HepG2 (cell line): ENCODE measurements around the gene GSTP1. TPM values are rescaled to one million over a fixed set of nuclear protein-coding genes. Genes with fewer than 3 reads are reported as not detected.

Experiments
- AGO1 ChIP-seq: fragments of 200-400 bp; formaldehyde crosslinking; IDR thresholded peaks from 2 replicates; pipeline ENCODE4 v1.6.1; 2017; ENCODE audit warnings: mild to moderate bottlenecking, low read depth, low read length, moderate library complexity; ENCODE audit not compliant: poor library complexity, severe bottlenecking
- CTCF ChIP-seq: sonication (generic); formaldehyde crosslinking; IDR thresholded peaks from 2 replicates; pipeline ENCODE4 v1.5.0; 2020; ENCODE audit warnings: mild to moderate bottlenecking, missing genetic modification reagents, moderate library complexity
- FOXP1 ChIP-seq, 2 experiments: fragments of 450-650 bp in 1 of 2; IDR thresholded peaks; 2 replicates each; pipeline ENCODE4 v1.6.1; 2017 to 2018; ENCODE audit warnings: antibody characterized with exemption in 1 of 2
- KLF6 ChIP-seq: IDR thresholded peaks from 2 replicates; pipeline ENCODE4 v1.8.0; 2016; ENCODE audit warnings: missing biosample characterization, missing genetic modification reagents
- MAFK ChIP-seq, 2 experiments: IDR thresholded peaks in 1 of 2; conservative IDR thresholded peaks in 1 of 2; 2 replicates each; pipeline ENCODE4 v1.6.1; 2011; ENCODE audit warnings: improper control_type of control experiment in 2 of 2, low read length in 2 of 2
- MAZ ChIP-seq, 2 experiments: sonication (generic) in 1 of 2; formaldehyde crosslinking in 1 of 2; IDR thresholded peaks; 2 replicates each; pipeline versions ENCODE4 v1.5.0 to v1.6.1; 2012 to 2020; ENCODE audit warnings: low read depth in 2 of 2, mild to moderate bottlenecking in 2 of 2, borderline replicate concordance in 1 of 2, improper control_type of control experiment in 1 of 2, low read length in 1 of 2, missing genetic modification reagents in 1 of 2, moderate library complexity in 1 of 2
- MED8 ChIP-seq: sonication (generic); formaldehyde crosslinking; IDR thresholded peaks from 2 replicates; pipeline ENCODE4 v1.8.1; 2023; ENCODE audit warnings: mild to moderate bottlenecking, missing genetic modification reagents; ENCODE audit not compliant: insufficient replicate concordance
- MEIS2 ChIP-seq: sonication (generic); formaldehyde crosslinking; IDR thresholded peaks from 2 replicates; pipeline ENCODE4 v1.9.0; 2021; ENCODE audit warnings: mild to moderate bottlenecking, missing genetic modification reagents
- NCOR1 ChIP-seq: fragments of 200-600 bp; sonication (generic); IDR thresholded peaks from 2 replicates; pipeline ENCODE4 v1.7.0; 2017; ENCODE audit warnings: antibody characterized with exemption, low read length, borderline replicate concordance
- RAD21 ChIP-seq: fragments of 450-650 bp; formaldehyde crosslinking; IDR thresholded peaks from 2 replicates; pipeline ENCODE4 v1.5.0; 2020; ENCODE audit warnings: mild to moderate bottlenecking
- REL ChIP-seq: sonication (generic); formaldehyde crosslinking; conservative IDR thresholded peaks from 2 replicates; pipeline ENCODE4 v1.8.0; 2022; ENCODE audit warnings: mild to moderate bottlenecking, missing genetic modification reagents, moderate library complexity
- SALL2 ChIP-seq: sonication (generic); formaldehyde crosslinking; IDR thresholded peaks from 2 replicates; pipeline ENCODE4 v1.8.1; 2023; ENCODE audit warnings: mild to moderate bottlenecking, missing genetic modification reagents, inconsistent platforms
- ZFP36L1 ChIP-seq: sonication (generic); formaldehyde crosslinking; IDR thresholded peaks from 2 replicates; pipeline ENCODE4 v1.8.0; 2022; ENCODE audit warnings: mild to moderate bottlenecking, missing genetic modification reagents, moderate library complexity
- ZFP36L2 ChIP-seq: sonication (generic); formaldehyde crosslinking; IDR thresholded peaks from 2 replicates; pipeline ENCODE4 v1.4.0; 2020; ENCODE audit warnings: missing genetic modification reagents
- ZNF576 ChIP-seq: sonication (generic); formaldehyde crosslinking; IDR thresholded peaks from 2 replicates; pipeline ENCODE4 v1.4.0; 2020; ENCODE audit warnings: mild to moderate bottlenecking, missing genetic modification reagents
- ZNF607 ChIP-seq: sonication (generic); formaldehyde crosslinking; IDR thresholded peaks from 2 replicates; pipeline ENCODE4 v1.5.1; 2020; ENCODE audit warnings: missing genetic modification reagents, mild to moderate bottlenecking, borderline replicate concordance
- ZNF614 ChIP-seq: IDR thresholded peaks from 2 replicates; pipeline ENCODE4 v1.6.1; 2018; ENCODE audit warnings: missing biosample characterization, missing genetic modification reagents, inconsistent platforms, borderline replicate concordance
- polyA plus RNA-seq, 8 experiments: library from polyadenylated mRNA; depleted of rRNA in 3 of 8; stranded (reverse) in 7 of 8; unstranded in 1 of 8; fragments of >200 nt; fragmentation: Illumina TruSeq in 4 of 8; extraction: Trizol in 4 of 8; gene quantifications; 2 replicates each; pipeline versions ENCODE4 v1.2.1 to v1.2.3, GENCODE V29; 2011 to 2016; ENCODE audit warnings: low read depth in 4 of 8, missing spikeins in 1 of 8, mixed read lengths in 1 of 8; ENCODE audit not compliant: insufficient read depth in 1 of 8
- total RNA-seq, 5 experiments: library from RNA; depleted of rRNA; stranded (reverse); fragments of >200 nt; fragmentation: Illumina TruSeq; extraction: Trizol; gene quantifications; 2 replicates each; pipeline ENCODE4 v1.2.3, GENCODE V29; 2016; ENCODE audit warnings: low read depth in 1 of 5
- TF ChIP-seq, protein P1 (sequence below): sonication (generic); formaldehyde crosslinking; IDR thresholded peaks from 2 replicates; pipeline ENCODE4 v1.4.0; 2020; ENCODE audit warnings: missing genetic modification reagents
- TF ChIP-seq, protein P2 (sequence below): sonication (generic); formaldehyde crosslinking; IDR thresholded peaks from 2 replicates; pipeline ENCODE4 v1.4.0; 2020; ENCODE audit warnings: low read depth, mild to moderate bottlenecking, missing genetic modification reagents

GSTP1 gene
- total and polyA plus RNA-seq, 2 of the 13 experiments (the other 11 are each of a cell fraction or from before 2014, with no cell fraction given): not detected

DNA sequence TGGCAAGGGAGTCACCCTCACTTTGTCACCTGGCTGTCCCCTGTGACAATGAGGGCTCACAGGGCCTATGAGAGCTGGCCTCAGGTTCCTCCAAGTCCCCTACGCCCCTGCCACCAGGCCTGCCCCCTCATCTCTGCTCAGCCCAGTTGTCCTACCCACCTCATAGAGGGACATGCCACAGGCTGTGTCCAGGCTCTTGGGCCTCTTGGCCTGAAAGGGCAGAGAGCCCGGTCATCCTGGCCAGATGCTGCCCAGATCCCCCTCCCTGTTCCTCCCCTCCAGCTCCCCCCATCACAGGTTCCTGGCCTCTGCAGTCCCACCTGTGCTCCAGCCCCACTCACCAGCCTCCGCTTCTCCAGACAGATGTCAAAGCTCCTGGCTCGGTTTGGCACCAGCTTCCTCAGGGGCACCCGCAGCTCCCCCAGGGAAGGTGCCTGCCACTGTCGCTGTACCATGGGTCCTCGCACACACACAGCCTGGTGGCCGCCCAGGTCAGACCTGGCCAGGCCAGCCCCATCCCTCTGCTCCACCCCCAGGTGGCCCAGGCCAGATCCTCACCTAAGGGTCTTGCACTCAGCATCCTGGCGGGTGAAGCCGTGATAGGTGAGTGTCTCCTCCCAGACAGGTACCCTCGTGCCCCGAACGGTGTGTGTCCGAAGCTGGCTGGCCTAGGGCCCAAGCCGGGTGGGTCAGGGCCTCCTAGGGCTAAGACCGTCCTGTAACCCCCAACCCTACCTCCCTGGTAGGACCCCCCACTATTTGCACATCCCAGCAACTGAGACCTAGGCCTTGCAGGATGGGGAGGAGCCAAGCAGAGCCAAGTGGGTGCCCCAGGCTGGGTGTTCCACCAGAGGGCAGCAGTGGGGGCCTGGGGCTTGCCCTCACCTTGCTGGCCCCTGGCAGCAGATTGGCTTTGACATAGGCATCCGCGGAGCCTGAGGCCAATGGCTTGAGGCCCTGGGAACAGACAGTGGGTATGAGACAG is 31.4 kb downstream of the GSTP1 start (continued):
- TF ChIP-seq, protein P1, sequence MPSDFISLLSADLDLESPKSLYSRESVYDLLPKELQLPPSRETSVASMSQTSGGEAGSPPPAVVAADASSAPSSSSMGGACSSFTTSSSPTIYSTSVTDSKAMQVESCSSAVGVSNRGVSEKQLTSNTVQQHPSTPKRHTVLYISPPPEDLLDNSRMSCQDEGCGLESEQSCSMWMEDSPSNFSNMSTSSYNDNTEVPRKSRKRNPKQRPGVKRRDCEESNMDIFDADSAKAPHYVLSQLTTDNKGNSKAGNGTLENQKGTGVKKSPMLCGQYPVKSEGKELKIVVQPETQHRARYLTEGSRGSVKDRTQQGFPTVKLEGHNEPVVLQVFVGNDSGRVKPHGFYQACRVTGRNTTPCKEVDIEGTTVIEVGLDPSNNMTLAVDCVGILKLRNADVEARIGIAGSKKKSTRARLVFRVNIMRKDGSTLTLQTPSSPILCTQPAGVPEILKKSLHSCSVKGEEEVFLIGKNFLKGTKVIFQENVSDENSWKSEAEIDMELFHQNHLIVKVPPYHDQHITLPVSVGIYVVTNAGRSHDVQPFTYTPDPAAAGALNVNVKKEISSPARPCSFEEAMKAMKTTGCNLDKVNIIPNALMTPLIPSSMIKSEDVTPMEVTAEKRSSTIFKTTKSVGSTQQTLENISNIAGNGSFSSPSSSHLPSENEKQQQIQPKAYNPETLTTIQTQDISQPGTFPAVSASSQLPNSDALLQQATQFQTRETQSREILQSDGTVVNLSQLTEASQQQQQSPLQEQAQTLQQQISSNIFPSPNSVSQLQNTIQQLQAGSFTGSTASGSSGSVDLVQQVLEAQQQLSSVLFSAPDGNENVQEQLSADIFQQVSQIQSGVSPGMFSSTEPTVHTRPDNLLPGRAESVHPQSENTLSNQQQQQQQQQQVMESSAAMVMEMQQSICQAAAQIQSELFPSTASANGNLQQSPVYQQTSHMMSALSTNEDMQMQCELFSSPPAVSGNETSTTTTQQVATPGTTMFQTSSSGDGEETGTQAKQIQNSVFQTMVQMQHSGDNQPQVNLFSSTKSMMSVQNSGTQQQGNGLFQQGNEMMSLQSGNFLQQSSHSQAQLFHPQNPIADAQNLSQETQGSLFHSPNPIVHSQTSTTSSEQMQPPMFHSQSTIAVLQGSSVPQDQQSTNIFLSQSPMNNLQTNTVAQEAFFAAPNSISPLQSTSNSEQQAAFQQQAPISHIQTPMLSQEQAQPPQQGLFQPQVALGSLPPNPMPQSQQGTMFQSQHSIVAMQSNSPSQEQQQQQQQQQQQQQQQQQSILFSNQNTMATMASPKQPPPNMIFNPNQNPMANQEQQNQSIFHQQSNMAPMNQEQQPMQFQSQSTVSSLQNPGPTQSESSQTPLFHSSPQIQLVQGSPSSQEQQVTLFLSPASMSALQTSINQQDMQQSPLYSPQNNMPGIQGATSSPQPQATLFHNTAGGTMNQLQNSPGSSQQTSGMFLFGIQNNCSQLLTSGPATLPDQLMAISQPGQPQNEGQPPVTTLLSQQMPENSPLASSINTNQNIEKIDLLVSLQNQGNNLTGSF: no peak
- TF ChIP-seq MAZ (IDR thresholded peaks at IDR 0.05; ENCODE audit: borderline replicate concordance, low read depth, low read length): no peak
- TF ChIP-seq MAZ (CRISPR knock-in tag; IDR thresholded peaks at IDR 0.05; ENCODE audit: low read depth): 0 out of 2 replicates have a peak, but pooled peaks have one; percentile 8
- peak; percentile 72 for TF ChIP-seq CTCF (CRISPR knock-in tag)
- TF ChIP-seq MEIS2 (CRISPR knock-in tag): 0 out of 2 replicates have a peak, but pooled peaks have one; percentile 37
- TF ChIP-seq ZNF576: no peak
- no peak for TF ChIP-seq MED8 (CRISPR knock-in tag)
- TF ChIP-seq, protein P2, sequence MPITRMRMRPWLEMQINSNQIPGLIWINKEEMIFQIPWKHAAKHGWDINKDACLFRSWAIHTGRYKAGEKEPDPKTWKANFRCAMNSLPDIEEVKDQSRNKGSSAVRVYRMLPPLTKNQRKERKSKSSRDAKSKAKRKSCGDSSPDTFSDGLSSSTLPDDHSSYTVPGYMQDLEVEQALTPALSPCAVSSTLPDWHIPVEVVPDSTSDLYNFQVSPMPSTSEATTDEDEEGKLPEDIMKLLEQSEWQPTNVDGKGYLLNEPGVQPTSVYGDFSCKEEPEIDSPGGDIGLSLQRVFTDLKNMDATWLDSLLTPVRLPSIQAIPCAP (CRISPR knock-in tag): no peak
- TF ChIP-seq FOXP1 (IDR thresholded peaks at IDR 0.05): no peak
- no peak for TF ChIP-seq FOXP1 (CRISPR knock-in tag; IDR thresholded peaks at IDR 0.05)
- no peak for TF ChIP-seq REL (CRISPR knock-in tag)
- no peak for TF ChIP-seq NCOR1
- TF ChIP-seq SALL2: 0 out of 2 replicates have a peak, but pooled peaks have one; percentile 31
- no peak for TF ChIP-seq AGO1
- no peak for TF ChIP-seq ZNF607 (CRISPR knock-in tag)
- TF ChIP-seq MAFK (conservative IDR thresholded peaks at IDR 0.05 in 1 of 2, IDR thresholded peaks at IDR 0.05 in 1 of 2; ENCODE audit: low read length in 2 of 2): no peak
- TF ChIP-seq RAD21 (CRISPR knock-in tag): peak; percentile 58; the same call in 1 of the 2 replicates
- no peak for TF ChIP-seq ZFP36L2 (CRISPR knock-in tag)
- no peak for TF ChIP-seq ZNF614 (CRISPR knock-in tag)
- TF ChIP-seq KLF6: no peak
- TF ChIP-seq ZFP36L1: no peak
